ACC112 (cell line): ENCODE results near the gene LRRC74B.
"Not testable (repeated sequence)": the region's sequence is repeated elsewhere in the genome, so short reads cannot be mapped to it uniquely, and the experiment has no call there.

Experiments used
- H2AFZ ChIP-seq: fragments of 200-600 bp; sonication (generic); one replicate; pipeline ENCODE4 v1.6.0; 2017; ENCODE audit warnings: antibody characterized with exemption, low read length; ENCODE audit not compliant: unreplicated experiment
- H3K27ac ChIP-seq: fragments of 200-600 bp; sonication (generic); 2 replicates; pipeline ENCODE4 v1.5.1; 2014; ENCODE audit warnings: low read depth, mild to moderate bottlenecking, antibody characterized with exemption, low read length, moderate library complexity
- H3K27me3 ChIP-seq: fragments of 200-600 bp; sonication (generic); 2 replicates; pipeline ENCODE4 v1.6.1; 2014; ENCODE audit warnings: mild to moderate bottlenecking, antibody characterized with exemption, low read length, moderate library complexity, mixed read lengths; ENCODE audit not compliant: insufficient read depth
- H3K36me3 ChIP-seq: fragments of 200-600 bp; sonication (generic); 2 replicates; pipeline ENCODE4 v1.6.1; 2016; ENCODE audit warnings: mild to moderate bottlenecking, antibody characterized with exemption, low read length, moderate library complexity, mixed read lengths; ENCODE audit not compliant: insufficient read depth
- H3K4me1 ChIP-seq: fragments of 200-600 bp; sonication (generic); one replicate; pipeline ENCODE4 v1.6.1; 2016; ENCODE audit warnings: low read length, mixed read lengths; ENCODE audit not compliant: insufficient read depth, unreplicated experiment, control insufficient read depth
- H3K4me3 ChIP-seq: fragments of 200-600 bp; sonication (generic); 2 replicates; pipeline ENCODE4 v1.5.1; 2014; ENCODE audit warnings: mild to moderate bottlenecking, low read depth, low read length
- H3K79me2 ChIP-seq: fragments of 200-600 bp; sonication (generic); one replicate; pipeline ENCODE4 v1.6.0; 2016; ENCODE audit warnings: low read length; ENCODE audit not compliant: control insufficient read depth, unreplicated experiment, insufficient read depth

LRRC74B gene

DNA sequence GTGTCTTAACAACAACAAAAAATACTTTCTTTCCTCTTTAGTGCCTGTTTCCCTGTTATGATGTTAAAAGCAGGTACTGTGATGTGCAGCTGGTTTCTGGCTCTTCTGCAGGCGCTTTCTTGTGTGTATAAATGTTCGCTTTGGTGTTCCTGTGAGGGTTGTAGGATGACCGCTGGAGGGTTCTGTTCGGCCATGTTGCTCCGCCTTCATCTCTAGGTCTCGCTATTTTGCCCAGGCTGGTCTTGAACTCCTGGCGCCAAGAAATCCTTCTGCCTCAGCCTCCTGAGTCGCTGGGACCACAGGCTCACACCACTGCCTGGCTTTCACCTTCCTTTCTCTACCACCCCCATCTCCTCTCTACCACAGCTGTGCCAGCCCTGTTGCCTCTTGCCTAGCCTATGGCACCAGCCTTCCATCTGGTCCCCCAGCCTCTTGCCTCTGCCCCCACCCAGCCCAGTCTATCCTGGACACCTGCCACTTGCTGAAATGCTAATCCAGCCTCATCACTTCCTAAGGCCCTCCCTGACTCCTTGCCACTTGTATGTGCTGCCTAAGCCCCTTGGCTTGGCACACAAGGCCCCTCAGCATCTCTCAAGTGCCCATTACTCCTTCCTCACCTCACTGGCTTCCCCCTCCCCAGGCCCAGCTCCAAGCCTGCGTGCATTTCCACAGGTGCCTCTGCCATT is 5.5 kb downstream of the LRRC74B start:
- no peaks in the 10 kb centered on the region for H3K27me3 ChIP-seq
- no peaks in the 10 kb centered on the region for H3K36me3 ChIP-seq
- H3K4me1 ChIP-seq = no peaks in the 10 kb centered on the region
- no peaks in the 10 kb centered on the region for H3K79me2 ChIP-seq
- no peak overlapping the region for H3K27ac ChIP-seq
- H2AFZ ChIP-seq = no peak overlapping the region
- H3K4me3 ChIP-seq = no peak overlapping the region

DNA sequence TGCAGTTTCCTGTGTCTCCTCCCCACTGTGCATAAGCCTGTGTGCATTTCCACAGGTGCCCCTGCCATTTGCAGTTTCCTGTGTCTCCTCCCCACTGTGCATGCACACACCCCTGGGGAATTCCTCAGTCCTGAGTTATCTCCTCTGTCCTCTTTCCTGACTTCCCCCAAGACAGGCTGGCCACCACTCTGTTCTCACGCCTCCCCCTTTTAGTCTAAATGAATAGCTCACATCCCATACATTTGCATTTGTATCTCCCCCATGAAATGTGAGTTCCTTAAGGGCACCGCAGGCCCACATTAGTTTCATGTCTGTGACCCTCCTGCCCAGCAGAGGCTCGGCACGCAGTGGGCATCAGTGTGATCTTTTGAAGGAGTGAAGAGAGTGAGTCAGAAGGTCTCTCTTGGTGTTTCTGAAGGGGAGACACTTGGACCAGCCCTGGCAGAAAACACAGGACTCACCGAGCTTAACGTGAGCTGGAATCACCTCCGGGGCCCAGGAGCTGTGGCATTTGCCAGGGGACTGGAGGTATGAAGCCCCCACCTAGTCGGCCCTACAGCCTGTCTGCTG is 6.2 kb downstream of the LRRC74B start:
- Histone ChIP-seq H3K79me2 (no peaks in the 10 kb centered on the region), H3K4me3 (no peak overlapping the region), H3K27me3 (no peaks in the 10 kb centered on the region), H3K36me3 (no peaks in the 10 kb centered on the region), H3K4me1 (no peaks in the 10 kb centered on the region), H3K27ac (no peak overlapping the region), H2AFZ (no peak overlapping the region)

DNA sequence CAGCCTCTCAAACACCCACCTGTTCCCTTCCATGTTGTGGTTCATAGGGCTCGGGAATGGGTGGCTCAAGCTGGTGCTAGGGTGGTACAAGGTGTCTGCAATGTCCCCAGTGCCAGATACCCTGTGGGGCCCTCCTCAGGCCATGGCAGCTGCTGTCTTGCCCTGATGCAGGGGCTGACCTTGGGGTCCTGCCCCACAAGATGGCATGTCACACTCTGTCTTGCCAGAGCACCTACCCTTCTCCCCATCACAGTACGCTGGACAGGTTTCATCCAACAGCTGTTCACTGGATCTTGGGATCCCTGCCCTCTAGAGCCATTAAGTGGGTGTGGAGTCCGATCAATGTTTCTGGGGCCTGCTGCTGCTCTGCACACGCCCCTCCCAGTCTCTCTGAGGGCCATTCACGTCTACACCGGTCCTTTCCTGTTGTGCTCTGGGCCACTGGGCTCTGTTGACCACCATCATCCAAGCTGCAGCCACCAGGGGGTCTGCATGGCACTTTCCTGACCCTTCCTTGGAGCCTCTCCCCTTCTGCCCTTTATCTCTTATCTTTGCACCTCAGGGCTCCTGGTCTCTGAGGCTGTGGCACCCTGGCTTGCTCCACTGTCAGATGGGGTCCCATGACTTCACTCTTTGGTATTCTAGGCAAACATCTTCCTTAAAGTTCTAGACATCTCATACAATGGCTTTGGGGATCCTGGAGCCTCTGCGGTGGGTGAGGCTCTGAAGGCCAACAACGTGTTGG is 7.1 kb downstream of the LRRC74B start:
- H3K4me3 ChIP-seq = no peak overlapping the region
- H3K4me1 ChIP-seq = no peaks in the 10 kb centered on the region
- no peaks in the 10 kb centered on the region for H3K27me3 ChIP-seq
- no peak overlapping the region for H3K27ac ChIP-seq
- H3K36me3 ChIP-seq = no peaks in the 10 kb centered on the region
- no peak overlapping the region for H2AFZ ChIP-seq
- no peaks in the 10 kb centered on the region for H3K79me2 ChIP-seq

DNA sequence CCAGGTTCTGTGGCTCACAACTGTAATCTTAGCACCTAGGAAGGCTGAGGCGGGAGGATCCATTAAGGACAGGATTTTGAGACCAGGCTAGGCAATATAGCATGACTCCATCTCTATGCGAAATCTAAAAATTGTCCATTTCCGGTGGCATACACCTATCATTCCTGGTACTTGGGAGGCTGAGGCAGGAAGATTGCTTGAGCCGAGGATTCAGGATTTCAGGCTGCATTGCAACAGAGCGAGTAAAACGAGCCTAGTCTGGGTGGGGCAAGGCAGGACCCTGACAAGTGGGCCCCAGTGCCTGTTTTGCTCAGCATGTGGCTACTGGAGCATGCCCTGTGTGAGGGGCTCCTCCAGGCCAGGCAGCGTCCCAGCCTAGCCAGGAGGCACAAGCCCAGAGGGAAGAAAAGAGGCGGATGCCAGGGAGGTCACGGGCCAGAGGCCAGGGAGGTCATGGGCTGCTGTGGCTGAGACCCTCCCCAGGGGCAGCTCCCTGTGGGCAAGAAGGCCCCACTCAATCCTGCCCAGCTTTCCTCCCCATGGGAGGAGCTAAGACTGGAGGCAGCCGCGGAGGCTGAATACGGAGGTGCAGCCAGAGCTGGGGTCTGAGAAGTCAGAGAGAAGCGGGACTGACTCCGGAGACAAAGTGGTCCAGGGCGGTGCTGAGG is 8.4 kb downstream of the LRRC74B start:
- Histone ChIP-seq H2AFZ (no peak overlapping the region), H3K4me1 (no peaks in the 10 kb centered on the region), H3K27me3 (no peaks in the 10 kb centered on the region), H3K79me2 (no peaks in the 10 kb centered on the region), H3K27ac (no peak overlapping the region), H3K4me3 (no peak overlapping the region), H3K36me3 (no peaks in the 10 kb centered on the region)

DNA sequence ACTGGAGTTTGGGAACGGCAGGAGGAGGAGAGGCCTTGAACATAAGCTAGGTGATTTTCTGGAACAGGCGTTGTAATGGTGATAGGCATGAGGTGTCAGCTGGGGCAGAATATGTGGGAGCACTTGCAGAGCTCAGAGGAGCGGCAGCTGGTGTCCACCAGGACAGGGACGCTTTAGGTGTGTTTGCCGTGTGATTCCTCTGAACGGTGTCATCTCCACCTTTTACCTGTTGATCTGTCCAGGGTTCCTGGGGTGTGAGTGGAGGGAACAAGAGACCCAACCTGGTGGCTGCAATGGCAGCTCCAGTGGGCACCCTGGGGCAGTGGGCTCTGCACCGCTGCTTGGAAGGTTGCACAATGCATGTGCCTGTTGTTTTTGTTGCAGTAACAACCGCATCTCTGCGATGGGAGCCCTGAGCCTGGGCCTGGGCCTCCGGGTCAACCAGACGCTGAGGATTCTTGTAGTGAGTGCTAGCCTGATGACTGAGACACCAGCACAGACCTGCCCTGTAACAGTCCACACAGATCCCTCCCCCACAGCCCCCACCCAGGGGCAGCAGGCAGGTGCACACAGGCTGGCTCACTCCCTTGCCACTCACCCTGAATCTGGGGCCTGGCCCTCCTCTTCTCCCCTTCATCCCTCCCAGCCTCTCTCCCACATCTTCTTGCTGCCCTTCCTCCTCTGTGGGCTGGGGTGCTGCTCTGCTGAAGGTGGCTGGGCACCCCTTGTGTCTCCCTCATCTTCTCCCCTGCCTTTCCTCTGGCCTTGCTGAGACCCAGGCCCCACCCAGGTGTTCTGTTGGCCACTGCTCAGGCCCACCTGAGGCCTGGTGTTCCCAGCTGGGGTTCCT is 9.2 kb downstream of the LRRC74B start:
- Histone ChIP-seq H2AFZ (no peak overlapping the region), H3K27me3 (no peaks in the 10 kb centered on the region), H3K4me1 (no peaks in the 10 kb centered on the region), H3K27ac (no peak overlapping the region), H3K79me2 (no peaks in the 10 kb centered on the region), H3K36me3 (no peaks in the 10 kb centered on the region), H3K4me3 (no peak overlapping the region)

DNA sequence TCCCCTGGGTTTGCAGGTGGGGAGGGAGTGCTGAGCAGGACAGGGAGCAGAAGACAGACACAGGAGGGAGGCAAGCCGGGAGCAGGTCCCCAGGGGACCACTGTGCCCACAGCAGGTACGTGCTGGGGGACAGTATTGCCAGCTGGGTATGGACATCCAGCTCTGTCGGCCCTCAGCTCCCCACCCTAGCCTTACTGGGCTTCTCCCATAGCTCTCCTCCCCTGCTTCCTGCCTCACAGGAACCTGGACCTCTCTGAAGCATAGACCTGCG is 9.8 kb downstream of the LRRC74B start:
- Histone ChIP-seq H3K4me3 (no peak overlapping the region), H3K27me3 (no peaks in the 10 kb centered on the region), H2AFZ (no peak overlapping the region), H3K27ac (no peak overlapping the region), H3K4me1 (no peaks in the 10 kb centered on the region), H3K79me2 (no peaks in the 10 kb centered on the region), H3K36me3 (no peaks in the 10 kb centered on the region)

DNA sequence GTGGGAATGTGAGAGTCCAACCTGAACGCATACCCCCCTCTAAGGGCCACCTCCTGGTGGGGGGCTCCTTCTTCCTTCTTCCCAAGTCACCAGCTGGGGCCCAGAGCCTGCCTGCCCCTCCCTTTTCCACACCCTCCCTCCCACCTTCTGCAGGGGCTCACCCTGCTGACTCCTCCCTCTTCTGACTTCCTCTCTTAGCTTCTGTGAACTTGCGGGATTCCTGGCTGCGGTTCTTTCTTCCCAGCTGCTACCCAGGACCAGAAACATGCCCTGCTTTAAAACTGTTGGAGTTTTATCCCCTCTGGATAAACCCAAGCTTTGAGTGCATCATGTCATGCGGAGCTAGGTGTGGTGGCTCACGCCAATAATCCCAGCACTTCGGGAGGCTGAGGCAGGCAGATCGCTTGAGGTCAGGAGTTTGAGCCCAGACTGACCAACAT is 10.2 kb downstream of the LRRC74B start:
- no peak overlapping the region for H2AFZ ChIP-seq
- no peaks in the 10 kb centered on the region for H3K27me3 ChIP-seq
- no peak overlapping the region for H3K27ac ChIP-seq

DNA sequence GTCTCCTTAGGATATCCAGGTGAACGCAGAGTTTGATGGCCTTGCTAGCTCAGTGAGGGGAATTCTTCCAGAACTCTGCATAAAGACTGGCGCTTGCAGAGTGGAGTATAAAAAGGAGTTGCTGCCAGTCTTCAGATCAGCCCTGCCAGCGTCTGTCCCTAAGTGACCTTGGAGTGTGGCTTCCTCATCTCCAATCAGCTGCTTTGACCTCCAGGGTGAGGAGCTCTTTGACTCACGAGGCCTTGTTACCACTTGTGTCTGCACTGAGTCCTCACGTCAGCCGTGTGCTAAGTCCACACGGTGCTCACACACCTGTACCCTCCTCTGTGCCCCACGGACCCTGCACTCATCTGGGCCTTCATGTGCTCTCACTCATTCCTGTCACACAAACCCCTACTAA is 14.6 kb downstream of the LRRC74B start:
- not testable (repeated sequence) for H3K27ac ChIP-seq, H3K4me1 ChIP-seq, H2AFZ ChIP-seq, H3K4me3 ChIP-seq, H3K27me3 ChIP-seq, H3K79me2 ChIP-seq, H3K36me3 ChIP-seq

More for the DNA sequence above, 10.2 kb downstream of the LRRC74B start:
- Histone ChIP-seq H3K36me3 (no peaks in the 10 kb centered on the region), H3K79me2 (no peaks in the 10 kb centered on the region), H3K4me3 (no peak overlapping the region), H3K4me1 (no peaks in the 10 kb centered on the region)

DNA sequence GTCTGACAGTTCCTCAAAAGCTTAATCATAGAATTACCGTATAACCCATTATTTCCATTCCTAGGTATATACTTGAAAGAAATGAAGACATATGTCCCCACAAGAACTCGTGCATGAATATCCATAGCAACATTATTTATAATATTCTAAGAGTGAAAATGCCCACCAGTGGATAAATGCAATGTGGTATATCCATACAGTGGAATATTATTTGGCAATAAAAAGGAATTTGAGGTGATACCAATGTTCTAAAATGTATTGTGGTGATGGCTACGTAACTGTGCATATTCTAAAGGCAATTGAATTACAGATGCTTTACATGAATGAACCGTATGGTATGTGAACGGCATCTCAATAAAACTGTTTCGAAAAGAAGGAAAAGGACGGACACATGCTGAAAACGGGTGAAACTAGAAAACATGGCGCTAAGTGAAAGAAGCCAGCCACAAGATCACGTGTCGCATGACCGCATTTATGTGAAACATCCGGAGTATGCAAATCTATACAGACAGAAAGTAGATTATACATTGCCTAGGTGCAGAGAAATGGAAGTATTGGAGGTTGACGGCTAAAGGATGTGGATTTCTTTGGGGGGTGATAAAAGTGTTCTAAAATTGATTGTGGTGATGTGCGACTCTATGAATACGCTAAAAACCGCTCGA is 16.0 kb downstream of the LRRC74B start:
- H3K27ac ChIP-seq, H3K4me1 ChIP-seq, H2AFZ ChIP-seq, H3K79me2 ChIP-seq, H3K36me3 ChIP-seq, H3K4me3 ChIP-seq, H3K27me3 ChIP-seq: not testable (repeated sequence)

DNA sequence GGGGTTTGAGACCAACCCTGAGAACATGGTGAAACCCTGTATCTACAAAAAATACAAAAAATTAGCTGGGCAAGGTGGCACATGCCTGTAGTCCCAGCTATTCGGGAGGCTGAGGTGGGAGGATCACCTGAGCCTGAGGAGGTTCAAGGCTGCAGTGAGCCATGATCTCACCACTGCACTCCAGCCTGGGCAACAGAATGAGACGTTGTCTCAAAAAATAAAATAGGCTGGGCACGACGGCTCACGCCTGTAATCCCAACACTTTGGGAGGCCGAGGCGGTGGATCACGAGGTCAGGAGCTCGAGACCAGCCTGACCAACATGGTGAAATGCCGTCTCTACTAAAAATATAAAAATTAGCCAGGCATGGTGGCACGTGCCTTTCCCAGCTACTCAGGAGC is 18.7 kb downstream of the LRRC74B start:
- not testable (repeated sequence) for H3K4me3 ChIP-seq, H3K36me3 ChIP-seq, H3K79me2 ChIP-seq, H3K27ac ChIP-seq, H3K4me1 ChIP-seq, H2AFZ ChIP-seq, H3K27me3 ChIP-seq
